Spleen (tissue), 11 donors: Measurements from ENCODE around the gene PDLIM5. TPM values are rescaled to one million over a fixed set of nuclear protein-coding genes. Genes with fewer than 3 reads are reported as not detected.

Source experiments
- DNase-seq: peaks from one replicate; pipeline ENCODE4 v3.0.0-alpha.2; 2020
- H3K27ac ChIP-seq, 8 donors: fragments of 200-600 bp; sonication (generic) in 7 of 8; 1 replicate in 4 of 8; 2 replicates in 4 of 8; pipeline versions ENCODE4 v1.5.0 to v1.8.0; 2016 to 2021; ENCODE audit warnings: inconsistent platforms in 4 of 8, mild to moderate bottlenecking in 4 of 8, moderate library complexity in 1 of 8
- H3K27me3 ChIP-seq, 7 donors: fragments of 200-600 bp; sonication (generic) in 6 of 7; replicated peaks in 1 of 7; 1 replicate in 4 of 7; 2 replicates in 3 of 7; pipeline versions ENCODE4 v1.5.0 to v1.8.0; 2016 to 2021; ENCODE audit warnings: inconsistent platforms in 3 of 7, mild to moderate bottlenecking in 1 of 7
- H3K36me3 ChIP-seq, 6 donors: fragments of 200-600 bp; sonication (generic) in 5 of 6; 1 replicate in 4 of 6; 2 replicates in 2 of 6; pipeline versions ENCODE4 v1.5.0 to v1.8.0; 2016 to 2021; ENCODE audit warnings: inconsistent platforms in 2 of 6
- H3K4me1 ChIP-seq, 6 donors: fragments of 200-600 bp; sonication (generic) in 5 of 6; 1 replicate in 3 of 6; 2 replicates in 3 of 6; pipeline versions ENCODE4 v1.5.0 to v1.8.0; 2016 to 2021; ENCODE audit warnings: inconsistent platforms in 3 of 6
- H3K4me3 ChIP-seq, 8 donors: fragments of 200-600 bp; sonication (generic) in 7 of 8; 1 replicate in 4 of 8; 2 replicates in 4 of 8; pipeline versions ENCODE4 v1.5.0 to v1.8.0; 2016 to 2021; ENCODE audit warnings: inconsistent platforms in 4 of 8, mild to moderate bottlenecking in 4 of 8, moderate library complexity in 2 of 8
- H3K9me3 ChIP-seq, 8 donors: fragments of 200-600 bp; sonication (generic) in 7 of 8; 1 replicate in 4 of 8; 2 replicates in 4 of 8; pipeline versions ENCODE4 v1.5.0 to v1.8.0; 2016 to 2021; ENCODE audit warnings: inconsistent platforms in 4 of 8
- POLR2A ChIP-seq, 3 donors: fragments of 450-650 bp; IDR thresholded peaks; one replicate each; pipeline ENCODE4 v1.5.1; 2017; ENCODE audit warnings: antibody characterized with exemption in 3 of 3, mild to moderate bottlenecking in 1 of 3
- POLR2AphosphoS5 ChIP-seq, 3 donors: sonication (generic); formaldehyde crosslinking; IDR thresholded peaks; one replicate each; pipeline ENCODE4 v1.5.1; 2017; ENCODE audit warnings: antibody characterized with exemption in 3 of 3
- WGBS, 5 donors: extraction: QIAGEN DNeasy Blood & Tissue Kit in 3 of 5; methylation state at CpG; one replicate each; pipeline versions ENCODE4 v1.1.5 to v1.1.7; 2013 to 2018; 5-methylcytosine and 5-hydroxymethylcytosine counted together
- intact Hi-C: fragments of 100-400 bp; cut with DNase I; formaldehyde crosslinking; loops from one replicate; pipeline ENCODE4 v1.15.0; 2023; ENCODE audit warnings: low total_unique reads
- polyA plus RNA-seq, 3 donors: library from polyadenylated mRNA; stranded (reverse); fragments of 200-250 nt; gene quantifications; one replicate each; pipeline ENCODE4 v1.2.1, GENCODE V29; 2013
- total RNA-seq, 7 donors: library from RNA; depleted of rRNA in 3 of 7; stranded (reverse); fragments of >200 nt in 3 of 7; fragmentation: NEBNext Ultra II Directional in 4 of 7; extraction: Animal tissue kit (Norgen Biotek cat#: 25700) in 4 of 7; gene quantifications; one replicate each; pipeline versions ENCODE4 v1.1.0 to v1.2.1, GENCODE V29; 2016 to 2021
- TF ChIP-seq, protein P1 (sequence below), 11 experiments: fragments of 200-600 bp in 7 of 11; fragments of 450-650 bp in 4 of 11; sonication (generic) in 4 of 11; IDR thresholded peaks in 8 of 11; conservative IDR thresholded peaks in 3 of 11; 1 replicate in 7 of 11; 2 replicates in 4 of 11; pipeline versions ENCODE4 v1.4.0 to v1.8.0; 2016 to 2021; ENCODE audit warnings: antibody characterized with exemption in 11 of 11, inconsistent platforms in 4 of 11, mild to moderate bottlenecking in 1 of 11
- donor health status: healthy with polysubstance abuse.
- donor health status: DM: no; HTN: no; CAD: no; lungs with moderate emphysema.
- donor health status: DM: no; HTN: no; CAD: no.
- donor health status: Bipolar disorder and iron deficiency.
- donor health status: healthy.
- donor health status: DM: no; HTN: no; CAD: no.
- donor health status: DM: yes; HTN: yes; CAD: no.

The PDLIM5 gene
- total and polyA plus RNA-seq, 10 donors, result 9.4 to 182 (median 74.9) TPM

DNA sequence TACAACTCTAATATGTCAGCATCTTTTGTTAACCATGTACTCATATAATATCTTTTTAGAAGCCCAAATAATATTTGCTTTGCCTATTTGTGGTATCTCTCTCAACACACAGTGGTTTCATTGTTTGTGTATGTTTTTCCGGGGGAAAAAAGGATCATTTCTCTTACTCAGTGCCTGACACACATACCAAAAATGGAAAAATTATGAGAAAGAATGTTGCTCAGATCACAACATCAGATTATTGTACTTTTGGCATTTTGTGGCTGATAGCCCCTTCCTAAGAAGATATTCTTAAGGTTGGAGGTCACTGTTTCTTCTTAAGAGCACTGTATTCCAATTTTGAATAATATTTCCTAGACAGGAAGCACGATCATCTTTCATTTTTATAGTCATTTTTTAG lies 93.6 kb downstream of the PDLIM5 start:
- Histone ChIP-seq H3K36me3 (peaks cover 0 to 4% (median 0%) of the 10 kb centered on the region in 6 donors), H3K4me1 (peaks cover 0 to 8% (median 0%) of the 10 kb centered on the region in 6 donors), H3K27me3 (no peaks in the 10 kb centered on the region), H3K9me3 (no peaks in the 10 kb centered on the region), H3K27ac (no peak overlapping the region), H3K4me3 (no peak overlapping the region)
- 52 to 81% (median 77%) methylated on average over 2 of the region's 2 CpGs for WGBS, 5 donors
- TF ChIP-seq, protein P1, sequence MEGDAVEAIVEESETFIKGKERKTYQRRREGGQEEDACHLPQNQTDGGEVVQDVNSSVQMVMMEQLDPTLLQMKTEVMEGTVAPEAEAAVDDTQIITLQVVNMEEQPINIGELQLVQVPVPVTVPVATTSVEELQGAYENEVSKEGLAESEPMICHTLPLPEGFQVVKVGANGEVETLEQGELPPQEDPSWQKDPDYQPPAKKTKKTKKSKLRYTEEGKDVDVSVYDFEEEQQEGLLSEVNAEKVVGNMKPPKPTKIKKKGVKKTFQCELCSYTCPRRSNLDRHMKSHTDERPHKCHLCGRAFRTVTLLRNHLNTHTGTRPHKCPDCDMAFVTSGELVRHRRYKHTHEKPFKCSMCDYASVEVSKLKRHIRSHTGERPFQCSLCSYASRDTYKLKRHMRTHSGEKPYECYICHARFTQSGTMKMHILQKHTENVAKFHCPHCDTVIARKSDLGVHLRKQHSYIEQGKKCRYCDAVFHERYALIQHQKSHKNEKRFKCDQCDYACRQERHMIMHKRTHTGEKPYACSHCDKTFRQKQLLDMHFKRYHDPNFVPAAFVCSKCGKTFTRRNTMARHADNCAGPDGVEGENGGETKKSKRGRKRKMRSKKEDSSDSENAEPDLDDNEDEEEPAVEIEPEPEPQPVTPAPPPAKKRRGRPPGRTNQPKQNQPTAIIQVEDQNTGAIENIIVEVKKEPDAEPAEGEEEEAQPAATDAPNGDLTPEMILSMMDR (IDR thresholded peaks at IDR 0.05 in 8 of 11, conservative IDR thresholded peaks at IDR 0.05 in 3 of 11), result no peak
- TF ChIP-seq POLR2AphosphoS5 (IDR thresholded peaks at IDR 0.05), result no peak
- TF ChIP-seq POLR2A (IDR thresholded peaks at IDR 0.05), result no peak
- DNase-seq, result no peak
- intact Hi-C loops, result no loop called here

DNA sequence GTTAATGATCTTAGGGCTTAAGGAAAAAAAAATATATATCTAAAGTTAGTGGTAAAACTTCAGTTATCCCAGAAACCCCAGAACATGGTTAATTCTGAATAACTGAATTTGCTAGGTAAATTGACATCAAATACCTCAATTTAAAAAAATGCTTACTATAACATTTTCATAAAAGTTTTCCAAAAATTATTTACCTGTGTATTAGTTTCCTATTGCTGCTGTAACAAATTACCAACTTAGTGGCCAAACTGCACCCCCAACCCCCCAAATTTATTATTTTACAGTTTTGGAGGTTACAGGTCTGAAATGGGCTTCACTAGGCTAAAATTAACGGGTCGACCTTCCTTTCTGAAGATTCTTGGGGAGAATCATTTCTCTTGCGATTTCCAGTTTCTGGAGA lies 95.2 kb downstream of the PDLIM5 start:
- no peak overlapping the region for H3K27ac ChIP-seq
- no peak overlapping the region for H3K4me3 ChIP-seq
- H3K4me1 ChIP-seq, result peaks cover 0 to 8% (median 0%) of the 10 kb centered on the region in 6 donors
- peaks cover 0 to 4% (median 0%) of the 10 kb centered on the region in 6 donors for H3K36me3 ChIP-seq
- TF ChIP-seq POLR2A (IDR thresholded peaks at IDR 0.05), result no peak
- TF ChIP-seq POLR2AphosphoS5 (IDR thresholded peaks at IDR 0.05), result no peak
- TF ChIP-seq, protein P1 (IDR thresholded peaks at IDR 0.05 in 8 of 11, conservative IDR thresholded peaks at IDR 0.05 in 3 of 11), result no peak
- H3K9me3 ChIP-seq, result no peaks in the 10 kb centered on the region
- H3K27me3 ChIP-seq, result no peaks in the 10 kb centered on the region
- intact Hi-C loops, result no loop called here
- WGBS, 5 donors, result 95 to 99% (median 98%) methylated on average over 3 of the region's 3 CpGs
- DNase-seq, result no peak

DNA sequence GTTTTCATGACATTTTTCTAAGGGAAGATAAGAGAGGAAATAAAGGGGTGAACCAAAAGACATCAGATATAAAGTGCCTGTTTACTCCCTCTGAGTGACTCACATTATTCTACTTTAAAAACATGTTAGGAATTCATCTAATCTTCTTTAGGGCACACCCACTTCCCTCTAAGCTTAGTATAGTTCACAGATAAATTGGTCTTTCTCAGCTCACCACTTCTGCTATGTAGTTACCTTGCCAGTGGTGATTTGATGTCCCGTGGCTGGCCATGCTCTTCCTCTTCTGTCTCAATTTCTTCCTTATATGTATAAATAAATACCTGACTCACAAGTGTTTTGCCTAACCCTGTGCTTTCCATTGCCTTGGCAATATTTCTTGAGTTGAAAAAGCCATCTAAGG lies 96.8 kb downstream of the PDLIM5 start:
- H3K4me1 ChIP-seq, result peaks cover 0 to 8% (median 0%) of the 10 kb centered on the region in 6 donors
- no peak for TF ChIP-seq POLR2A (IDR thresholded peaks at IDR 0.05)
- TF ChIP-seq, protein P1 (IDR thresholded peaks at IDR 0.05 in 8 of 11, conservative IDR thresholded peaks at IDR 0.05 in 3 of 11), result no peak
- TF ChIP-seq POLR2AphosphoS5 (IDR thresholded peaks at IDR 0.05), result no peak
- no peak for DNase-seq
- peaks cover 0 to 4% (median 0%) of the 10 kb centered on the region in 6 donors for H3K36me3 ChIP-seq
- no peaks in the 10 kb centered on the region for H3K27me3 ChIP-seq
- H3K9me3 ChIP-seq, result no peaks in the 10 kb centered on the region
- intact Hi-C loops, result no loop called here
- peak overlapping the region in 4 of 8 donors; percentile 6 to 30 (median 14) for H3K27ac ChIP-seq
- no peak overlapping the region for H3K4me3 ChIP-seq
- 18 to 27% (median 26%) methylated on average over 1 of the region's 1 CpG for WGBS, 5 donors

DNA sequence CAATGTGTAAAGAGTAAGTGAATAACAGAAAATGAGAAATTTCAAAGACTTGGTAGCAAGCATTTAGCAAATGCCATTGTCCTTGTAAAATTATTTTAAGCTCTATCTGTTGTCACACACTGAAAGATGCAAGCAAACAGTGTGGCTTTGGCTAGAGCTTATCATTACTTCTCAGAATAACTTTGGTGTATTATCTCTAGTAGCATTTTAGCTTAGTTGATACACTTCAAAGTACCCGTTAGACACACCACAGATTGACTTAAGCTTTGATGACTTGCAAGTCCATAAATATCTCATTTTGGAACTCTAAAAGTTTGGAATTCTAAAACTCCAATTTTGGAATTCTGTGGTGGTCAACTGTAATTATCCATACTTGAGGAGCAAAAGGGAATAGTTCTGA lies 98.6 kb downstream of the PDLIM5 start:
- Histone ChIP-seq H3K27ac (no peak overlapping the region), H3K4me3 (no peak overlapping the region), H3K4me1 (peaks cover 0 to 8% (median 0%) of the 10 kb centered on the region in 6 donors), H3K36me3 (no peaks in the 10 kb centered on the region), H3K27me3 (no peaks in the 10 kb centered on the region), H3K9me3 (no peaks in the 10 kb centered on the region)
- no peak for TF ChIP-seq POLR2A (IDR thresholded peaks at IDR 0.05)
- TF ChIP-seq, protein P1 (IDR thresholded peaks at IDR 0.05 in 8 of 11, conservative IDR thresholded peaks at IDR 0.05 in 3 of 11), result no peak
- TF ChIP-seq POLR2AphosphoS5 (IDR thresholded peaks at IDR 0.05), result no peak
- DNase-seq, result no peak
- intact Hi-C loops, result no loop called here
- WGBS, 5 donors, result 81 to 100% (median 91%) methylated on average over 1 of the region's 1 CpG
